GM21619 (cell line): ENCODE data around the gene OSBPL1A.
A peak's percentile ranks its signal among the peaks of the same experiment; 100 is the strongest.

Experiments
- ATAC-seq: cut with Tn5 transposase; IDR thresholded peaks from one replicate; pipeline ENCODE4 v1.9.1; 2021; ENCODE audit not compliant: unreplicated experiment

OSBPL1A gene

DNA sequence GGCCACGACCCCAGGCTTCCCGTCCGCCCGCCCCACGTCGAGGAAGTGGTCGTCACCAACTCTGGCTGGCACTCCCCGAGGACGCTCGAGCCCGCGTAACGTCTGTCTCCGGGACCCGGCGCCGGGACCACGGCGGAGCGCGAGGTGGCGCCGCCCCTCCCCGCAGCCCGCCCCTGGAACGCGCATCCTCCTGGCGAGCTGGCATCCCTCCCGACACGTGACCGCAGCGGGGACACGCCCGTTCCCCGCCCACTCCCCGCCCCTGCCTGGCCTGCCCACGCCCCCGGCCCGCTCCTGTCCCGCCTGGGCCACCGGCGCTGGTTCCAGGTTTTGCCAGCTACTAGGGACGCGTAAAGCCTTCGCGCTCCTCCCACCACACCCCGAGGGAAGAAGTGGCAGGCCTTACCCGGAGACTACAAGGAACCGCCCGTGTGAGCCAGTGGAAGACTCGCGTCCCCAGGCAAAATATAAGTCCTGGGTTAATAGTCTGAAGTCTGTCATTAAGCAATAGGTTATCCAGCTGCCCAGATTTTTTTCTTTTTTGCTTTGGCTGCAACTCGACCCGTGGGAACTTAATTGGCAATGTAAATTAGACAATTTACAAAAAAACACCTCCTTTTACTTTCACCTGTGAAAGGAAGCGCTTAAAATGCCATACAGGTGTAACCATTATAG, at the start of gene OSBPL1A:
Gene OSBPL1A, minus strand, starts transcription at position 131 of the 675 bp plus-strand sequence. CDS start 20,291 bp downstream, outside the sequence.
- ATAC-seq: no peak

- ATAC-seq: no peak
Measured at GRCh38 chr18:24446953-24447538, 49.4 kb upstream of the OSBPL1A start.

GRCh38 chr18:24446453-24446852, 48.8 kb upstream of the OSBPL1A start:
- peak; percentile 69 for ATAC-seq

GRCh38 chr18:24443870-24444269, 46.2 kb upstream of the OSBPL1A start:
- ATAC-seq: no peak

GRCh38 chr18:24436939-24437338, 39.3 kb upstream of the OSBPL1A start:
- no peak for ATAC-seq

DNA sequence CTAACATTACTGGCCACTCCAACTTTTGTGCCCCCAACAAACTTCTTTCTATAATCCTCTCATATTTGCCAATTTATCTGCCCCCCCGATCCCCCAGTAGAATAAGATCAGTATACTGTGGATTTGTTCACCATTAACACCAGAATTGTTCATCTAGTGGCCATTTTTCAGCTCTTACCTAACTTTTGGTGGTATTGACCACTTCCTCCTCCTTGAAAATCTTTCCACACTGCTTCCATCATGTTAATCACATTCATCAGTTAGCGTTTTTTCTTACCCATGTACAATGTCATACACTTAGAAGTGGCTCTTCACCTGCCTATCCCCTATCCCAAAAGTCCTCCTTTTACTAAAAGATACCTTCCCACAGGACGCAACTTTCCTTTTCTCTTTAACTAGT, 35.0 kb upstream of the OSBPL1A start:
- ATAC-seq: no peak

- no peak for ATAC-seq
Measured at GRCh38 chr18:24429188-24429587, 31.6 kb upstream of the OSBPL1A start.

DNA sequence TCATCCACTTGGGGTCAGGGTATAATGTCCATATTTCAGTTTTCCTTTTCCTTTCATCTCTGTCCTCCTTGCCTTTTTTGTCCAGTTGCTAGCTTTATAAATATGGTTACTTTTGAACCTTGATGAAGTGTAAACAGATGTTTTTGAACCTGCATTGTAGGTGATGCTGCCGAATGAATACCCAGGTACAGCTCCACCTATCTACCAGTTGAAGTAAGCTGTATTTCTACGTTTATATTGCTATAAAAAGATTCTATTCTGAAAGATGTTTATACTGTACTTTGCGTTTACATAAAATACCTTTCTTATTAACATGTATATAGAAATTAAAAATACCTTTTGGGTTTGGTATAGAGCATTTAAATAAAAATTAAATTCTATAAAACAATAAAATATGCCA, 31.1 kb upstream of the OSBPL1A start:
- ATAC-seq: no peak

GRCh38 chr18:24427484-24427883, 29.9 kb upstream of the OSBPL1A start:
- no peak for ATAC-seq

- ATAC-seq: peak; percentile 93
Measured at GRCh38 chr18:24426398-24427294, 29.0 kb upstream of the OSBPL1A start, which contains the start of gene IMPACT. IMPACT (plus strand) TSS chr18:24426670; CDS start chr18:24426757, 87 bp downstream.

- ATAC-seq: no peak
Measured at GRCh38 chr18:24426073-24426397, 28.4 kb upstream of the OSBPL1A start.

DNA sequence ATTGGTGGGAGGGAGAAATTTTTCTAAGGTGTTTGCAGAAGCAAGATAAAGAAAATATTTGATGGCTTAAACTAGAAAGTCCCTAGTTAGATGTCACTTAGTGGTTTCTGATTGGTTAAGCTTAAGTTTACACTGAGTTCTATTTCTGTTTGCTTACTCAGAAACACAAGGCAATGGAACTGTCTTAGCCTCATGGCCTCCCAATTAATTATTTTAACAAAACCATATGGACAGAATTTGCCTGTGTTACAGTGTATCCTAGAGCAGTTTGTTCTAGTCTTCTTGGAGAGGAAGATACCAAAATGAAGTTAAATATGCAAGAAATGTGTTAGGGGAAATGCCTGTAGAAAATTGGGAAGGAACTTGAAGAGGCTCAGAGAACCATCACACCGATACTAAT, 24.2 kb upstream of the OSBPL1A start:
- no peak for ATAC-seq

DNA sequence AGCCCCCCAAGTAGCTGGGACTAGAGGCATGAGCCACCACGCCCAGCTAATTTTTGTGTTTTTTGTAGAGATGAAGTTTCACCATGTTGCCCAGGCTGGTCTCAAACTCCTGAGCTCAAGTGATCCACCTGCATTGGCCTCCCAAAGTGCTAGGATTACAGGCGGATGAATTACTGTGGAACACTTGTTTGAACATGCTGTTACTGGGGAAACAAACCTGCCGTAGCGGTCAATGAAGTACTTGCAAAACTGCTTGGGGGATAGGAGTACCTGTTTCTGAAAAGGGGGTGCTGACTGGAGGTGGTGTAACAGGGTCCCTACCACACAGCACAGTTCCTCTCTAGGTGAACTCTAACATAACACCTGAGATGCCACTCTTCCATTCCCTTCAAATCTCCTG, 22.9 kb upstream of the OSBPL1A start:
- ATAC-seq: no peak

DNA sequence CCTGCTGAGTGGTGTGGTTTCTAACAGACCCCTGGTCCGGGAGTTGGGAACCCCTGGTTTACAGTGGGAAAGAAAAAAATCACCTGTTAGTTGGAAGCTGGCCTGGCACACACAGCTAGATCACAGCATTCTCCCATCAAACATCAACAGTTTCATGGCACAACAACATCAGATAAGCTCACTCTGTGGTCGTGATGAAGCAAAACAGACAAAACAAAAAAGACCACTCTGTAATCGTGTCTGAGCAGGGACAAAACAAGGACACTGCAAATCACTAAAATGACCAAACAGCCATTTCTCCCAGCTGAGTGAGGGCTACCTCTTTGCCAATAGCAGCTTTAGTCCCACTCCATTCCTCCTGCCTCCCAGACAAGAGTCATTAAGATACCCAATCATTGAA, 19.9 kb upstream of the OSBPL1A start:
- no peak for ATAC-seq

DNA sequence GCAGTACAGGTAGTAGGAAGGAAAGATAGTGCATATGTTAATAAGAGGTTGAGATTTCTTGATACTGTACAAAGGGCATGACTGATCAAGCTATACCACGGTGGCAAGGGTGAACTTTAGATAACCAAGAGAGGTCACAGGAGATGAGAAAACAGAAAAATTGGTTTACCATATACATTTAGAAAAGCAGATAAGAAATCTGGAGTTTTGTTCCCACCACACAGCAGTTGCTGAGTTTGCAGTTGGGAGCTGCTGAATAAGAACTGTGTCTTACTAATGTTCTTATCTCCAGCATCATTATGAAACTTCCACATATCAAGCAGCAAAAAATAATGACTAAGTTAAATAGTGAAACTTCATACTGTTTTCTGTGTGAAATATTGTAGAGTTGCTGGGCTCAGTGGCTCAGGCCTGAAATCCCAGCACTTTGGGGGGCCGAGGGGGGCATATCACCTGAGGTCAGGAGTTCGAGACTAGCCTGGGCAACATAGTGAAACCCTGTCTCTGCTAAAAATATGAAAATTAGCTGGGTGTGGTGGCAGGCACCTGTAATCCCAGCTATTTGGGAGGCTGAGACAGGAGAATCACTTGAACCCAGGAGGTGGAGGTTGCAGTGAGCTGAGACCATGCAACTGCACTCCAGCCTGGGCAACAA, 16.9 kb upstream of the OSBPL1A start:
- no peak for ATAC-seq

DNA sequence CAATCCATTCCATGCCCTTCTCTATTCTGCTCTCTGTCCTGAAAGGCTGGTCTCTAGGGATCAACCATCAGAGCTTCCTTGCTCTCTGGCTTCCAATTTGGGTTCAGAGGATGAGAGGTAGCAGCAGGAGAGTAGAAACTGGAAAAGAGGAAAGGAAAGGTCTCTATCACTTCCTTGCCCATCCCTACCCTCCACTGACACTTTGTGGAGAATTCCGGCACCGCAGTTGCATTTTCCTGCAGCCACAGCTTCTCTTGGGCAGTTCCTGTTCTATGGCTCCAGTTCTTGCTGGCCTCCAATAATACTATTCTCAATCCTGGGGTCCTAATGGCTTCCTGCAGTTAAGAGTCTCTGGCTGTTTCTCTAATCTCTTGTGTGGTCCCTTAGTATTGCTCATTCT, 15.5 kb upstream of the OSBPL1A start:
- ATAC-seq: no peak

DNA sequence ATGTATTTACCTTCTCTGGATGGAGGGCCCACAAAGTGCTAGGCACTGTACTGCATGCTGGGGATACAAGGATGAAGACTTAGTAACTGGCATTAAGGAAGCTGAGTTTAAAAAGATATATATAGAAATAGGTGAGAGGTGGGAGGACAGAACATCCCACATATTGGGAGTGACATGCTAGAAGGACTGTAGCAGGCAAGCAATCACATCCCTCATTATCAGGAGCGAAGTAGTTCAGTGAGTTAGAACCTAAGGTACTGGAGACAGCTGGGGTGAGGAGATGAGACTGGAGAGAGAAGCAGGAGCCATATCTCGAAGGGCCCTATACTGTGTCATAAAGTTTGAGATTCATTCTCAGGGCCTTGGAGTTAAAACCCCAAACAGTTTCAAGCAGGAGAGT, 10.9 kb upstream of the OSBPL1A start:
- no peak for ATAC-seq

- ATAC-seq: no peak
Measured at GRCh38 chr18:24404591-24404990, 7.0 kb upstream of the OSBPL1A start.

DNA sequence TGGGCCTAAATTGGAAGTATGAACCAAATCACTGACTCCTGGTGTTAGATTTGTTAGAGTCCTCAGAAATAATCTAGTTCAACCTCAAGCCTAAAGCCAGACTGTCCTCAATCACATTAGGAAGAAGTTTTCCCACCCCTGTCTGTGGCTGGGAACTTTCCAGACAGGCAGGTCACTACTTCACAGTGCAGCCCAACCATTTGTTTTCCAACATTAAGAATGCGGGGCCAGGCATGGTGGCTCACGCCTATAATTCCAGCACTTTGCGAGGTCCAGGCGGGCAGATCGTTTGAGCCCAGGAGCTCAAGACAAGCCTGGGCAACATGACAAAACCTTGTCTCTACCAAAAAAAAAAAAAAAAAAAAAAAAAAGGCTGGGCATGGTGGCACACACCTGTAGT, 5.5 kb upstream of the OSBPL1A start:
- ATAC-seq: no peak

DNA sequence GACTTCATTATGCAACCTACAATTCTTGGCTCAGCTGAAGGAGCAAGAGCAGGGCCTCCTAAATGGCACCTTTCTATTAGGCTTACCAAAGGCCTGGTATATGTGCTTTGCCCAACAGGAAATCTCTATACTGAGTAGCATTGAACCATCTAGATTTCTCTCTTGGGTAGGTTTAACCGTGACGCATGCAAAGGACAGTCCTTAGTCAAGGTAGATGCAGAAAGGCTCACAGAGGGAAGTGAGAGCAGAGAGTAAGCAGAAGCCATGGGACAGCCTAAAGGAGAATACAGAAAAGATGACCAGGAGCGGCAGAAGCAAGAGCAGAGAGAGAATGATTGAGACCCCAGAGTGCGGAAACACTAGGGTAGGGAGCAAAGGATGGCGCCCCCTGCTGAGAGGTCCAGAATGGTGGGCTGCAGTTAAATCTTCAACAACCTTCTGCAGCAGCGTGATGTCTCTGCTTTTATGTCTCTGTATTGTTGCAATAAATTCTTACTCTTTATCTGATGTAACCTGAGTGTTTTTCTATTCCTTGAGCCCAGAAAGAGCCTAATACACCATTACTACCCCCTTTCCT, 4.7 kb upstream of the OSBPL1A start:
- no peak for ATAC-seq

DNA sequence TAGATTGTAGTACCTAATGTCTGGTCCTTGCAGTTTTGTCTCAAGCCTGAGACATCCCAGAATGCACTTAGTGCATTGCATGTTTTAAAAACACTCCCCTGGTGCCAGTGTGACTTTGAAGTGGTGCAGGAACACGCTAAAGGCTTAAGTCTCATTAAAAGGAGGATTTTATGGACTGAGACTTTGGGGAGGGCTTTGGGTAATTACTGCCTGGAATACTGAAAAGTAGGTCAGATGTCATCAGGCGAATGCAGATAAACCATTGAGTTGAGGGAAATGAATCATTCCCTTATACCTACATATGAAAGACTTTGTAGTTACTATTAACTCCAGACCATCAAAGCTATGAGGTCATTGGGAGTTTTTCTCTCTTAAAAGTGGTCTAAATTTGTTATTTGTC, 3.0 kb upstream of the OSBPL1A start:
- ATAC-seq: no peak
